Measurements from ENCODE around the gene CAPN14. TPM values are rescaled to one million over a fixed set of nuclear protein-coding genes. Genes with fewer than 3 reads are reported as not detected.

Gene CAPN14
- total RNA-seq, 1 donor from 2014 or later, result 0.10 TPM

GRCh38 chr2:31259075-31259474 lies 41.8 kb upstream of the CAPN14 start:
- no peak overlapping the region for H3K27ac Mint-ChIP-seq (ENCODE audit: unreplicated experiment)
- no peaks in the 10 kb centered on the region for H3K9me3 Mint-ChIP-seq (ENCODE audit: low read depth)
- no peak for DNase-seq (ENCODE audit: low spot score)
- TF ChIP-seq CTCF (IDR thresholded peaks at IDR 0.05), result no peak
- H3K4me3 Mint-ChIP-seq (ENCODE audit: unreplicated experiment), result no peak overlapping the region
- H3K4me1 Mint-ChIP-seq (ENCODE audit: low read depth), result peaks cover 3% of the 10 kb centered on the region
- H3K27me3 Mint-ChIP-seq (ENCODE audit: low read depth), result no peaks in the 10 kb centered on the region
- peaks cover 24% of the 10 kb centered on the region for H3K36me3 Mint-ChIP-seq (ENCODE audit: low read depth)

- H3K9me3 Mint-ChIP-seq (ENCODE audit: low read depth), result no peaks in the 10 kb centered on the region
- no peaks in the 10 kb centered on the region for H3K27me3 Mint-ChIP-seq (ENCODE audit: low read depth)
- H3K27ac Mint-ChIP-seq (ENCODE audit: unreplicated experiment), result no peak overlapping the region
- H3K36me3 Mint-ChIP-seq (ENCODE audit: low read depth), result peaks cover 24% of the 10 kb centered on the region
- no peak overlapping the region for H3K4me3 Mint-ChIP-seq (ENCODE audit: unreplicated experiment)
- peaks cover 3% of the 10 kb centered on the region for H3K4me1 Mint-ChIP-seq (ENCODE audit: low read depth)
- TF ChIP-seq CTCF (IDR thresholded peaks at IDR 0.05), result no peak
- no peak for DNase-seq (ENCODE audit: low spot score)
These were observed 41.0 kb upstream of the CAPN14 start for GRCh38 chr2:31258351-31258750.

GRCh38 chr2:31256611-31257382 lies 39.5 kb upstream of the CAPN14 start:
- Mint-ChIP-seq H3K27ac (ENCODE audit: unreplicated experiment) (no peak overlapping the region), H3K27me3 (ENCODE audit: low read depth) (no peaks in the 10 kb centered on the region), H3K4me1 (ENCODE audit: low read depth) (peaks cover 3% of the 10 kb centered on the region), H3K9me3 (ENCODE audit: low read depth) (no peaks in the 10 kb centered on the region), H3K36me3 (ENCODE audit: low read depth) (peaks cover 27% of the 10 kb centered on the region), H3K4me3 (ENCODE audit: unreplicated experiment) (no peak overlapping the region)
- no peak for DNase-seq (ENCODE audit: low spot score)
- TF ChIP-seq CTCF (IDR thresholded peaks at IDR 0.05), result no peak

- TF ChIP-seq CTCF (IDR thresholded peaks at IDR 0.05), result no peak
- Mint-ChIP-seq H3K4me1 (ENCODE audit: low read depth) (peaks cover 3% of the 10 kb centered on the region), H3K36me3 (ENCODE audit: low read depth) (peaks cover 22% of the 10 kb centered on the region), H3K27ac (ENCODE audit: unreplicated experiment) (no peak overlapping the region), H3K4me3 (ENCODE audit: unreplicated experiment) (no peak overlapping the region), H3K27me3 (ENCODE audit: low read depth) (no peaks in the 10 kb centered on the region), H3K9me3 (ENCODE audit: low read depth) (no peaks in the 10 kb centered on the region)
- DNase-seq (ENCODE audit: low spot score), result no peak
These were observed 38.7 kb upstream of the CAPN14 start for GRCh38 chr2:31255911-31256571.

- H3K4me1 Mint-ChIP-seq (ENCODE audit: low read depth), result peaks cover 3% of the 10 kb centered on the region
- H3K27ac Mint-ChIP-seq (ENCODE audit: unreplicated experiment), result no peak overlapping the region
- no peak overlapping the region for H3K4me3 Mint-ChIP-seq (ENCODE audit: unreplicated experiment)
These were observed 37.2 kb upstream of the CAPN14 start for GRCh38 chr2:31254237-31255203.

More at GRCh38 chr2:31254237-31255203, 37.2 kb upstream of the CAPN14 start:
- Mint-ChIP-seq H3K9me3 (ENCODE audit: low read depth) (no peaks in the 10 kb centered on the region), H3K27me3 (ENCODE audit: low read depth) (no peaks in the 10 kb centered on the region), H3K36me3 (ENCODE audit: low read depth) (peaks cover 22% of the 10 kb centered on the region)
- DNase-seq (ENCODE audit: low spot score), result no peak
- no peak for TF ChIP-seq CTCF (IDR thresholded peaks at IDR 0.05)
